Measurements from ENCODE around the gene RGPD6.
"Not testable (repeated sequence)": the region's sequence is repeated elsewhere in the genome, so short reads cannot be mapped to it uniquely, and the experiment has no call there.

GRCh38 chr2:110613927-110614326 is 36.9 kb upstream of the RGPD6 start:
- TF ChIP-seq CTCF, POLR2A (IDR thresholded peaks at IDR 0.05): not testable (repeated sequence)

Data from Peyer's patch (tissue), 4 donors.